Measurements from ENCODE around the gene SEPHS2. TPM values are rescaled to one million over a fixed set of nuclear protein-coding genes. Genes with fewer than 3 reads are reported as not detected.

The SEPHS2 gene
- total and polyA plus RNA-seq, 2 experiments from 2014 or later, result 29.7 to 43.0 TPM

DNA sequence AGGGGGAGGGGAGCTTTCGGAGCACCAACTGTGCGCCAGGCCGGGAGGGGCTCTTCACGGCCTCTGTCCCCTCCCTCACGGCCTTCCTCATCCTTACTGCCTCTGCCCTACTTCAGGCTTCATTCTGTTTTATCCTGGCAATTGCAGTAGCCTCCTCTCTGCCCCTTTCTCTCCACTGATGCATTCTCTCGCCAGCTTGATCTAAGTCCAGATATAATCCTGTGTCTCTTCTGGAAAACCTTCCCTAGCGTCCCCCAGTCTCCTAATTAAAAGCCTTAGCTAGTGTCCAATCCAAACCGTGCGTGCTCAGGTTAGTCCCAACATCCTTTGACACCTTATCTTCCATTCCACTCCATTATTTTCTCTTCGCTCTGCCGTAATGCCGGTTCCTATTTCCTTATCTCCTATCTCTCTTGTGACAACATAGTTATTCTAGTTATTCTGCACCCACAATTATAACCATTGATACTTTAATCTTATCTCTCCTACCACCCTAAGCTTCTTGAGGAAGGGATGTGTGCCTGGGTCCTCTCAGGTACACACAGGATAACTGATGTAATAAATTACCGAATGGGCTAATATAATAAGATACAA is 49.6 kb downstream of the SEPHS2 start:
- peak overlapping the region; percentile 15 for H3K27ac Mint-ChIP-seq
- Histone ChIP-seq H3K27ac (ENCODE audit: low read depth) (peak overlapping the region; percentile 92), H3K9me2 (ENCODE audit: insufficient read depth) (no peaks in the 10 kb centered on the region), H3K4me3 (peak overlapping the region; percentile 96), H3K4me1 (ENCODE audit: insufficient read depth) (peaks cover 33% of the 10 kb centered on the region), H3K27me3 (ENCODE audit: insufficient read depth) (no peaks in the 10 kb centered on the region), H3K79me2 (replicated peaks; ENCODE audit: insufficient read depth) (peaks cover 20% of the 10 kb centered on the region), H3F3A (replicated peaks; ENCODE audit: low read depth) (peaks cover 48% of the 10 kb centered on the region), H3K4me2 (peak overlapping the region; percentile 94), H2AFZ (no peak overlapping the region), H4K20me1 (replicated peaks; ENCODE audit: insufficient read depth) (peaks cover 15% of the 10 kb centered on the region; the same call in 1 of the 2 replicates), H3K36me3 (ENCODE audit: insufficient read depth) (peaks cover 9% of the 10 kb centered on the region; the same call in 1 of the 2 replicates)
- no peak for ATAC-seq
- H3K27me3 Mint-ChIP-seq (ENCODE audit: insufficient read depth, low read depth, poor library complexity), result peaks cover 17% of the 10 kb centered on the region
- H3K9me3 Mint-ChIP-seq, result no peaks in the 10 kb centered on the region
- peaks cover 35% of the 10 kb centered on the region for H3K36me3 Mint-ChIP-seq (ENCODE audit: low read depth)
- peak overlapping the region; percentile 90 for H3K4me3 Mint-ChIP-seq
- no peak for DNase-seq (ENCODE audit: low spot score)
- no peak for TF ChIP-seq POLR2AphosphoS5 (IDR thresholded peaks at IDR 0.05; ENCODE audit: low read depth)
- no peak for TF ChIP-seq STAT1 (IDR thresholded peaks at IDR 0.05; ENCODE audit: unreplicated experiment)
- TF ChIP-seq, protein P1, sequence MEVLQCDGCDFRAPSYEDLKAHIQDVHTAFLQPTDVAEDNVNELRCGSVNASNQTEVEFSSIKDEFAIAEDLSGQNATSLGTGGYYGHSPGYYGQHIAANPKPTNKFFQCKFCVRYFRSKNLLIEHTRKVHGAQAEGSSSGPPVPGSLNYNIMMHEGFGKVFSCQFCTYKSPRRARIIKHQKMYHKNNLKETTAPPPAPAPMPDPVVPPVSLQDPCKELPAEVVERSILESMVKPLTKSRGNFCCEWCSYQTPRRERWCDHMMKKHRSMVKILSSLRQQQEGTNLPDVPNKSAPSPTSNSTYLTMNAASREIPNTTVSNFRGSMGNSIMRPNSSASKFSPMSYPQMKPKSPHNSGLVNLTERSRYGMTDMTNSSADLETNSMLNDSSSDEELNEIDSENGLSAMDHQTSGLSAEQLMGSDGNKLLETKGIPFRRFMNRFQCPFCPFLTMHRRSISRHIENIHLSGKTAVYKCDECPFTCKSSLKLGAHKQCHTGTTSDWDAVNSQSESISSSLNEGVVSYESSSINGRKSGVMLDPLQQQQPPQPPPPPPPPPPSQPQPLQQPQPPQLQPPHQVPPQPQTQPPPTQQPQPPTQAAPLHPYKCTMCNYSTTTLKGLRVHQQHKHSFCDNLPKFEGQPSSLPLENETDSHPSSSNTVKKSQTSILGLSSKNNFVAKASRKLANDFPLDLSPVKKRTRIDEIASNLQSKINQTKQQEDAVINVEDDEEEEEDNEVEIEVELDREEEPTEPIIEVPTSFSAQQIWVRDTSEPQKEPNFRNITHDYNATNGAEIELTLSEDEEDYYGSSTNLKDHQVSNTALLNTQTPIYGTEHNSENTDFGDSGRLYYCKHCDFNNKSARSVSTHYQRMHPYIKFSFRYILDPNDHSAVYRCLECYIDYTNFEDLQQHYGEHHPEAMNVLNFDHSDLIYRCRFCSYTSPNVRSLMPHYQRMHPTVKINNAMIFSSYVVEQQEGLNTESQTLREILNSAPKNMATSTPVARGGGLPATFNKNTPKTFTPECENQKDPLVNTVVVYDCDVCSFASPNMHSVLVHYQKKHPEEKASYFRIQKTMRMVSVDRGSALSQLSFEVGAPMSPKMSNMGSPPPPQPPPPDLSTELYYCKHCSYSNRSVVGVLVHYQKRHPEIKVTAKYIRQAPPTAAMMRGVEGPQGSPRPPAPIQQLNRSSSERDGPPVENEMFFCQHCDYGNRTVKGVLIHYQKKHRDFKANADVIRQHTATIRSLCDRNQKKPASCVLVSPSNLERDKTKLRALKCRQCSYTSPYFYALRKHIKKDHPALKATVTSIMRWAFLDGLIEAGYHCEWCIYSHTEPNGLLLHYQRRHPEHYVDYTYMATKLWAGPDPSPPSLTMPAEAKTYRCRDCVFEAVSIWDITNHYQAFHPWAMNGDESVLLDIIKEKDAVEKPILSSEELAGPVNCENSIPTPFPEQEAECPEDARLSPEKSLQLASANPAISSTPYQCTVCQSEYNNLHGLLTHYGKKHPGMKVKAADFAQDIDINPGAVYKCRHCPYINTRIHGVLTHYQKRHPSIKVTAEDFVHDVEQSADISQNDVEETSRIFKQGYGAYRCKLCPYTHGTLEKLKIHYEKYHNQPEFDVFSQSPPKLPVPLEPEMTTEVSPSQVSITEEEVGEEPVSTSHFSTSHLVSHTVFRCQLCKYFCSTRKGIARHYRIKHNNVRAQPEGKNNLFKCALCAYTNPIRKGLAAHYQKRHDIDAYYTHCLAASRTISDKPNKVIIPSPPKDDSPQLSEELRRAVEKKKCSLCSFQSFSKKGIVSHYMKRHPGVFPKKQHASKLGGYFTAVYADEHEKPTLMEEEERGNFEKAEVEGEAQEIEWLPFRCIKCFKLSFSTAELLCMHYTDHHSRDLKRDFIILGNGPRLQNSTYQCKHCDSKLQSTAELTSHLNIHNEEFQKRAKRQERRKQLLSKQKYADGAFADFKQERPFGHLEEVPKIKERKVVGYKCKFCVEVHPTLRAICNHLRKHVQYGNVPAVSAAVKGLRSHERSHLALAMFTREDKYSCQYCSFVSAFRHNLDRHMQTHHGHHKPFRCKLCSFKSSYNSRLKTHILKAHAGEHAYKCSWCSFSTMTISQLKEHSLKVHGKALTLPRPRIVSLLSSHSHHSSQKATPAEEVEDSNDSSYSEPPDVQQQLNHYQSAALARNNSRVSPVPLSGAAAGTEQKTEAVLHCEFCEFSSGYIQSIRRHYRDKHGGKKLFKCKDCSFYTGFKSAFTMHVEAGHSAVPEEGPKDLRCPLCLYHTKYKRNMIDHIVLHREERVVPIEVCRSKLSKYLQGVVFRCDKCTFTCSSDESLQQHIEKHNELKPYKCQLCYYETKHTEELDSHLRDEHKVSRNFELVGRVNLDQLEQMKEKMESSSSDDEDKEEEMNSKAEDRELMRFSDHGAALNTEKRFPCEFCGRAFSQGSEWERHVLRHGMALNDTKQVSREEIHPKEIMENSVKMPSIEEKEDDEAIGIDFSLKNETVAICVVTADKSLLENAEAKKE (CRISPR knock-in tag; IDR thresholded peaks at IDR 0.05), result no peak
- TF ChIP-seq CREB1 (CRISPR knock-in tag; IDR thresholded peaks at IDR 0.05; ENCODE audit: low read depth), result no peak
- no peak for TF ChIP-seq EZH2phosphoT487 (IDR thresholded peaks at IDR 0.05; ENCODE audit: unreplicated experiment)
- TF ChIP-seq, protein P2, sequence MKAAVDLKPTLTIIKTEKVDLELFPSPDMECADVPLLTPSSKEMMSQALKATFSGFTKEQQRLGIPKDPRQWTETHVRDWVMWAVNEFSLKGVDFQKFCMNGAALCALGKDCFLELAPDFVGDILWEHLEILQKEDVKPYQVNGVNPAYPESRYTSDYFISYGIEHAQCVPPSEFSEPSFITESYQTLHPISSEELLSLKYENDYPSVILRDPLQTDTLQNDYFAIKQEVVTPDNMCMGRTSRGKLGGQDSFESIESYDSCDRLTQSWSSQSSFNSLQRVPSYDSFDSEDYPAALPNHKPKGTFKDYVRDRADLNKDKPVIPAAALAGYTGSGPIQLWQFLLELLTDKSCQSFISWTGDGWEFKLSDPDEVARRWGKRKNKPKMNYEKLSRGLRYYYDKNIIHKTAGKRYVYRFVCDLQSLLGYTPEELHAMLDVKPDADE (IDR thresholded peaks at IDR 0.05), result no peak
- TF ChIP-seq ZNF114 (CRISPR knock-in tag; IDR thresholded peaks at IDR 0.05), result no peak
- TF ChIP-seq JUNB (IDR thresholded peaks at IDR 0.05; ENCODE audit: unreplicated experiment), result no peak
- no peak for TF ChIP-seq NANOG (IDR thresholded peaks at IDR 0.05; ENCODE audit: borderline replicate concordance)
- peaks cover 37% of the 10 kb centered on the region for H3K4me1 Mint-ChIP-seq
